Endothelial cell of umbilical vein (primary cell): ENCODE measurements around the gene DNAL1. TPM values are rescaled to one million over a fixed set of nuclear protein-coding genes. Genes with fewer than 3 reads are reported as not detected.
A peak's percentile ranks its signal among the peaks of the same experiment; 100 is the strongest.

Experiments
- BruUV-seq: library from RNA; stranded (reverse); fragments of 400-500 nt; replicated peaks from 2 replicates; lab custom pipeline; 2021; lab: Mats Ljungman, UMichigan
- CTCF ChIA-PET: fragments of 300-600, 350-600 bp; sonication (Branson Sonifier 250); formaldehyde crosslinking; loops from one replicate; lab custom pipeline; 2021; ENCODE audit warnings: antibody characterized with exemption, inconsistent platforms; lab: Charles Lee
- POLR2A ChIA-PET: fragments of 300-600, 350-600 bp; sonication (Branson Sonifier 250); formaldehyde crosslinking; loops from one replicate; lab custom pipeline; 2021; ENCODE audit warnings: antibody characterized with exemption, inconsistent platforms; lab: Charles Lee
- DNase-seq: peaks from one replicate; pipeline ENCODE4 v3.0.0-alpha.2; 2011; ENCODE audit warnings: low read depth, low spot score
- FAIRE-seq: peaks from 2 replicates; lab custom pipeline; 2011; peaks lifted over from hg19 to GRCh38; lab: Jason Lieb, UNC
- H2AFZ ChIP-seq: 2 replicates; pipeline ENCODE4 v1.6.0; 2012; ENCODE audit warnings: low read depth, low read length, control low read depth, inconsistent platforms
- H3K27ac ChIP-seq: 2 replicates; pipeline ENCODE4 v1.5.1; 2011; ENCODE audit warnings: low read depth, mild to moderate bottlenecking, control low read depth, low read length, moderate library complexity; ENCODE audit not compliant: insufficient read depth
- H3K27me3 ChIP-seq, 2 experiments: 2 replicates each; pipeline versions ENCODE4 v1.6.0 to v1.6.1; 2011; ENCODE audit warnings: low read length in 2 of 2, mixed read lengths in 1 of 2; ENCODE audit not compliant: control insufficient read depth in 2 of 2, insufficient read depth in 2 of 2
- H3K36me3 ChIP-seq, 2 experiments: 2 replicates in 1 of 2; 3 replicates in 1 of 2; pipeline ENCODE4 v1.5.1; 2011; ENCODE audit warnings: low read length in 2 of 2, mild to moderate bottlenecking in 1 of 2, moderate library complexity in 1 of 2; ENCODE audit not compliant: control insufficient read depth in 2 of 2, insufficient read depth in 2 of 2; ENCODE audit errors: extremely low read depth in 1 of 2
- H3K4me1 ChIP-seq: 3 replicates; pipeline ENCODE4 v1.5.1; 2011; ENCODE audit warnings: mild to moderate bottlenecking, low read length; ENCODE audit not compliant: control insufficient read depth, insufficient read depth; ENCODE audit errors: extremely low read depth
- H3K4me2 ChIP-seq: 2 replicates; pipeline ENCODE4 v1.6.1; 2011; ENCODE audit warnings: low read length, control low read depth, mixed read lengths; ENCODE audit not compliant: insufficient read depth
- H3K4me3 ChIP-seq, 3 experiments: fragments of 200-600 bp in 1 of 3; sonication (generic), shearing (Covaris generic) in 1 of 3; replicated peaks in 1 of 3; 2 replicates each; pipeline ENCODE4 v1.5.1; 2011 to 2016; ENCODE audit warnings: control low read depth in 3 of 3, low read length in 3 of 3, mild to moderate bottlenecking in 2 of 3, inconsistent platforms in 1 of 3, low read depth in 1 of 3, moderate library complexity in 1 of 3; ENCODE audit not compliant: insufficient read depth in 1 of 3
- H3K79me2 ChIP-seq: 2 replicates; pipeline ENCODE4 v1.6.0; 2012; ENCODE audit warnings: low read length, inconsistent platforms; ENCODE audit not compliant: control insufficient read depth, insufficient read depth
- H3K9ac ChIP-seq: replicated peaks from 2 replicates; pipeline ENCODE3; 2011; ENCODE audit warnings: low read length, control low read depth; ENCODE audit not compliant: insufficient read depth; ENCODE audit errors: extremely low read depth
- H3K9me1 ChIP-seq: replicated peaks from 3 replicates; pipeline ENCODE4 v1.6.0; 2011; ENCODE audit warnings: mild to moderate bottlenecking, low read length; ENCODE audit not compliant: control insufficient read depth, insufficient read depth; ENCODE audit errors: extremely low read depth
- H3K9me3 ChIP-seq: replicated peaks from 2 replicates; pipeline ENCODE4 v1.5.1; 2012; ENCODE audit warnings: low read length, inconsistent platforms; ENCODE audit not compliant: control insufficient read depth, insufficient read depth
- H4K20me1 ChIP-seq: replicated peaks from 2 replicates; pipeline ENCODE3; 2011; ENCODE audit warnings: mild to moderate bottlenecking, low read length; ENCODE audit not compliant: control insufficient read depth, insufficient read depth; ENCODE audit errors: extremely low read depth
- CTCF ChIP-seq, 2 donors: IDR thresholded peaks; 1 replicate in 1 of 2; 2 replicates in 1 of 2; pipeline ENCODE4 v1.5.1; 2011; ENCODE audit warnings: low read length in 2 of 2, mild to moderate bottlenecking in 2 of 2, moderate library complexity in 2 of 2, control low read depth in 1 of 2, inconsistent platforms in 1 of 2, low read depth in 1 of 2; ENCODE audit not compliant: insufficient read depth in 1 of 2; ENCODE audit errors: extremely low read depth in 1 of 2
- EZH2 ChIP-seq: IDR thresholded peaks from 2 replicates; pipeline ENCODE4 v1.6.1; 2012; ENCODE audit warnings: borderline replicate concordance, low read depth, mild to moderate bottlenecking, moderate library complexity, low read length, inconsistent platforms; ENCODE audit not compliant: severe bottlenecking
- FOS ChIP-seq: IDR thresholded peaks from 2 replicates; pipeline ENCODE4 v1.6.1; 2011; ENCODE audit warnings: mild to moderate bottlenecking, low read length, moderate library complexity, borderline replicate concordance; ENCODE audit not compliant: insufficient read depth
- GATA2 ChIP-seq: IDR thresholded peaks from 2 replicates; pipeline ENCODE4 v1.7.0; 2011; ENCODE audit warnings: low read depth, mild to moderate bottlenecking, moderate library complexity, mixed read lengths, low read length; ENCODE audit not compliant: insufficient read length, insufficient read depth
- JUN ChIP-seq: IDR thresholded peaks from 2 replicates; pipeline ENCODE4 v1.6.1; 2011; ENCODE audit warnings: borderline replicate concordance, low read depth; ENCODE audit not compliant: insufficient read length, insufficient read depth
- MAX ChIP-seq: IDR thresholded peaks from 2 replicates; pipeline ENCODE4 v1.6.1; 2011; ENCODE audit not compliant: insufficient read depth, insufficient read length
- MYC ChIP-seq: IDR thresholded peaks from one replicate; pipeline ENCODE4 v1.6.1; 2011; ENCODE audit warnings: mild to moderate bottlenecking, low read depth, low read length
- POLR2A ChIP-seq: IDR thresholded peaks from 2 replicates; pipeline ENCODE4 v1.6.1; 2012; ENCODE audit warnings: low read depth, mild to moderate bottlenecking, control low read depth, low read length
- POLR2AphosphoS5 ChIP-seq: IDR thresholded peaks from 2 replicates; pipeline ENCODE4 v1.6.1; 2012; ENCODE audit warnings: low read depth, mild to moderate bottlenecking, control low read depth, low read length, moderate library complexity; ENCODE audit not compliant: insufficient read depth
- dilution Hi-C: fragments of 300-500 bp; cut with MboI; formaldehyde crosslinking; loops from one replicate; pipeline ENCODE4 v1.15.0; 2019; ENCODE audit warnings: low sequenced_read_pairs; ENCODE audit not compliant: extremely low pct_ligation_motif_present
- intact Hi-C: fragments of 100-400 bp; cut with micrococcal nuclease; formaldehyde crosslinking; loops from one replicate; pipeline ENCODE4 v1.10.0; 2022
- polyA plus RNA-seq, 4 experiments: library from polyadenylated mRNA; depleted of rRNA in 3 of 4; stranded (reverse) in 3 of 4; unstranded in 1 of 4; fragments of >200 nt; gene quantifications; 2 replicates each; pipeline versions ENCODE4 v1.2.1 to v1.2.3, GENCODE V29; 2011 to 2012; ENCODE audit warnings: missing spikeins in 1 of 4
- total RNA-seq: library from RNA; stranded (reverse); gene quantifications from 2 replicates; pipeline ENCODE4 v1.2.3, GENCODE V29; 2021

The DNAL1 gene
- total and polyA plus RNA-seq, 2 donors (not counting 3 experiments of a cell fraction or from before 2014, with no cell fraction given), result 2.4 to 15.3 TPM

DNA sequence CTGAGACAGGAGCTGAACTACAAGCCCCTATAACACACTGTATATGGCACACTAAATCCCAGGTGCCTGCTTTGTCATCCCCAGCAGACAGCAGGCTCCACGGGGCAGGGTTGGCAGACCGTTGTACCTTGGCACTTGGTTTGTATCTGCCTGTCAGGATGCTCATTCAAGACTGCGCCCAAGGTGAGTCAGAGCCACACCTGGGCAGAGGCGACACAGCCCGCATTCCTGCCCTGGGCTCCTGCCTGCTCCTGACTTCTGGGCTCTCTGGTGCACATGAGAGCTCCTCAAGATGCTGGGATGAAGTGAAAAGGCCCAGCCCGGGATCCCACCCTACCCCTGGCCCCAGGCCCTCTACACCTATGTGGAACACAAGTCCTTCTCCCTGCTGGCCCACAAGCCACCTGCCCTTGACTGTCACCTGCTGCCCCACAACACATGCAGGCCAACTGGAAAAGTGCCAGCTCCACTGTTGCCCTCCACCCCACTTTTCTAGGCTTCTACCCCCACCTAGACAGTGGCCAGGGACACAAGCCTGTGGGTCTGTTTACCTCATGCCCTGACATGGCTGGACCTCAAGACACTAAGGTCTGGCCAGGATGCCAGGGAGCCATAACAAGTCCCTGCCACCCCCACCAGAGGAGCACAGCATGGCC is 100.2 kb downstream of the DNAL1 start:
- H4K20me1 ChIP-seq, result no peaks in the 10 kb centered on the region
- TF ChIP-seq POLR2AphosphoS5 (no peak), MYC (no peak), EZH2 (no peak), MAX (no peak), GATA2 (no peak), CTCF (IDR thresholded peaks at IDR 0.05; ENCODE audit: extremely low read depth in 1 of 2, insufficient read depth in 1 of 2, low read depth in 1 of 2, low read length in 2 of 2) (no peak), JUN (no peak), POLR2A (no peak), FOS (no peak)
- no peak overlapping the region for H3K4me2 ChIP-seq
- dilution Hi-C loops (no loop called here), intact Hi-C loops (loop anchor here (5.0 kb wide), 1 partner anchor 107 kb away; the partner anchor contains the start of gene PTGR2)
- DNase-seq (no peak), FAIRE-seq (no peak)
- no peaks in the 10 kb centered on the region for H3K27me3 ChIP-seq
- H3K4me1 ChIP-seq, result peaks cover 80% of the 10 kb centered on the region
- H3K9me3 ChIP-seq, result no peaks in the 10 kb centered on the region
- POLR2A ChIA-PET, result interaction anchor here (2.4 kb wide), 1 partner anchor 9 kb away, joined by 13 read pairs; no protein-coding TSS in a partner anchor
- no peak overlapping the region for H2AFZ ChIP-seq
- H3K9me1 ChIP-seq, result no peaks in the 10 kb centered on the region
- H3K4me3 ChIP-seq, result no peak overlapping the region
- H3K36me3 ChIP-seq, result no peaks in the 10 kb centered on the region
- no TSS peak for BruUV-seq
- CTCF ChIA-PET, result interaction anchor here (0.6 to 8.9 kb wide), 5 partner anchors 8 to 104 kb away, joined by 3 to 91 read pairs (median 80); a partner anchor contains a TSS
- H3K27ac ChIP-seq, result peak overlapping the region; percentile 96
- H3K79me2 ChIP-seq, result peaks cover 95% of the 10 kb centered on the region
- peak overlapping the region; percentile 86 for H3K9ac ChIP-seq
